Amniotic epithelial cell (primary cell): Measurements from ENCODE around the gene KDM1B.

Experiments
- DNase-seq: peaks from one replicate; pipeline ENCODE4 v3.0.0-alpha.2; 2010; ENCODE audit warnings: low read depth

Gene KDM1B, protein sequence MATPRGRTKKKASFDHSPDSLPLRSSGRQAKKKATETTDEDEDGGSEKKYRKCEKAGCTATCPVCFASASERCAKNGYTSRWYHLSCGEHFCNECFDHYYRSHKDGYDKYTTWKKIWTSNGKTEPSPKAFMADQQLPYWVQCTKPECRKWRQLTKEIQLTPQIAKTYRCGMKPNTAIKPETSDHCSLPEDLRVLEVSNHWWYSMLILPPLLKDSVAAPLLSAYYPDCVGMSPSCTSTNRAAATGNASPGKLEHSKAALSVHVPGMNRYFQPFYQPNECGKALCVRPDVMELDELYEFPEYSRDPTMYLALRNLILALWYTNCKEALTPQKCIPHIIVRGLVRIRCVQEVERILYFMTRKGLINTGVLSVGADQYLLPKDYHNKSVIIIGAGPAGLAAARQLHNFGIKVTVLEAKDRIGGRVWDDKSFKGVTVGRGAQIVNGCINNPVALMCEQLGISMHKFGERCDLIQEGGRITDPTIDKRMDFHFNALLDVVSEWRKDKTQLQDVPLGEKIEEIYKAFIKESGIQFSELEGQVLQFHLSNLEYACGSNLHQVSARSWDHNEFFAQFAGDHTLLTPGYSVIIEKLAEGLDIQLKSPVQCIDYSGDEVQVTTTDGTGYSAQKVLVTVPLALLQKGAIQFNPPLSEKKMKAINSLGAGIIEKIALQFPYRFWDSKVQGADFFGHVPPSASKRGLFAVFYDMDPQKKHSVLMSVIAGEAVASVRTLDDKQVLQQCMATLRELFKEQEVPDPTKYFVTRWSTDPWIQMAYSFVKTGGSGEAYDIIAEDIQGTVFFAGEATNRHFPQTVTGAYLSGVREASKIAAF

DNA sequence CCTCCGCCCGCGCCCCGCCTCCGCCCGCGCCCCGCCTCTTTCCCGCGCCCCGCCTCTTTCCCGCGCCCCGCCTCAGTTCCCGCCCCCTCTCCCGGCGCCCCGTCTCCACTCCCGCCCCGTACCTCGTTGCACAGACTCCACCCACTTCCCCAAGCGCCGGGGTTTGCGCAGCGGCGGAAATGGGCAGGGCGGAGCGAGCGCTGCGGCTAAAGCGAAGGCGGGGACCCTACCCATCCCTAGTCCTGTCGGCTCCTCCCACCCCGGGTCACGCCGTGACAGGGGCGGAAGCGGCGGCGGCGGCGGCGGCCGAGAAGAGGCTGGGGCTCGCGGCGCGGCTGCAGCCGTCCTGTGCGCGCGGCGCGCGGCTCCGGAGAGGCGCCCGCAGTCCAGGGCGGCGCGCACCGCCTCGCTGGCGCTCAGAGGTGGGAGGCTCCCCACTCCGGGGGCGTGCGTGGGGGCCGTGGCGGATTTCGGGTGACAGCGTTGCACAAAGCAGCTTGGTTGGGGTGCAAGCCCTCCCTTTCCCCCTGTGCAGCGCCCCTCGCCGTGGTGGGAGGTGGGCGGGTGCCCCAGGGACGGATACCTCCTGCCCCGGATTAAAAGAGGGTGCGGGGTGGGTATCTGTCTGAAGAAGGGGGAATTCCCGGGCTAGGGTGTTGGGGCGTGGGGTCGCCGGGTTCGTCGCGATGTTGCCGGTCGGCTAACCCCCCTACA lies at the start of gene KDM1B:
Gene KDM1B, plus strand, starts transcription at position 273 of the 714 bp plus-strand sequence. CDS start 4,474 bp downstream, outside the sequence.
- peak; percentile 97 for DNase-seq

DNA sequence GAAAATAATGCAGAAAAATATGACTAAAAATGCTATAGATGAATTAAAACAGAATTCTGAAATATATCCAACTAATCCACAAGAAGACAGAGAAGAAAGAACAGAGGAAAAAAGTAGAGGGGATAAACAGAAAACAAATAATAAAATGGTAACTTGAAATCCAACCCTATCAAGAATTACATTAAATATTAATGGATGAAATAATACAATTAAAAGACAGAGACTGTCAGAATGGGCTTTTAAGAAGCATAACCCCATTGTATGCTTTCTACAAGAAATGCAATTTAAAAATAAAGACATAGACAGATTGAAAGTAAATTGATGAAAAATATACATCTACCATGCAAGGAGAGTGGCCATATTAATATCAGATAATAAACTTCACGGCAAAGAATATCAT lies 48.2 kb upstream of the KDM1B start:
- DNase-seq, result no peak

DNA sequence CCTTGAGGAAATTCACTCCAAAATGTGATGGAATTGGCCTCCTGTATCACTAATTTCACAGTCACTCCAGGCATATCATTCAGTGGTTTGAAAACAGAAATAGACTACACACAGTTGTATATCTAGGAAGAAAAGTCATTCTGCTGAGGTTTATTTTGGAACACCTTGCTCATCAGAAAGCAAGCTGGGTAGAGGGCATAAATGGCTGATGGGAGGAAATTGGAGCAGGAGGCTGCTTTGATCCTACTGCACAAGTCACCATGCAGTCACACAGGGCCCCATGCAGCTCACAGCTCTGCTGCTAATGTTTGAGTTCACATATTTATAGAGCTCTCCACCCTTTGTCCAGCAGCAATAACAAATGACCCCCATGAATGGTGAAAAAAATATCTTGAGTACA lies 45.1 kb upstream of the KDM1B start:
- DNase-seq, result no peak

DNA sequence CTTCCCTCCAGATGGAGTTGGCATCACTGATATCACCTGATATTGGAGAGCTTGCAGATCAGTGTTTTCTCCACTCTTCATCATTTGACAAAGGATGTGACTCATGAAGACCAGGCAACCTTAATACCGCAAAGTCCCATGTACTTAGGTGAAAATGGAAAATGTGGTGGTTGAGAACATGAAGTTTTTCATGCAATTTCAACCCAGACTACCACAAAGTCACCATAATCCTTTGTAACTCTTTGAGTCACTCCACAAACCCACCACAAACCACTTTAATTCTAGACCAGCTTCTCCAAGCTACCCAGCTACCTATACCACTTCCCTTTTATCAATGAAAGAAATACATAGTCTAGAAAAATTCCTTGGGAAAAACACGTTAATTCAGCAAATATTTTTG lies 39.9 kb upstream of the KDM1B start:
- DNase-seq, result no peak

DNA sequence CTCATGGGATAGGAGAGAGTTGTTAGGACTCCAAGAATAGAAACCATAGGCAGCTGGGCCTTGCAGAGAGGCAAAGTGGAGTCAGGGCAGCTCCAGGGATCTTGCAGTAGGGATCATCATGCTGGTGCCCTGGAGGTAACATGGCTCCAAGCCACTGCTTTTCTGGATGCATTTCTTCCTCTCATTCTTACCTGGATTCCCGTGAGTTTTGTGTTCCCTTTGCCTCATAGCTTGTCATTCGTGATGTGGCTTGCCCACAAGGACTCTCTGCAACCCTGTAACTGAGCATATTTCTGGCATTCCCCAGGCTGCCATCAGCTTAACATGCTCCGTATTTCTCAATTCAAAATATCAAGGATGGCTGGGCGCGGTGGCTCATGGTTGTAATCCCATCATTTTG lies 38.1 kb upstream of the KDM1B start:
- no peak for DNase-seq

DNA sequence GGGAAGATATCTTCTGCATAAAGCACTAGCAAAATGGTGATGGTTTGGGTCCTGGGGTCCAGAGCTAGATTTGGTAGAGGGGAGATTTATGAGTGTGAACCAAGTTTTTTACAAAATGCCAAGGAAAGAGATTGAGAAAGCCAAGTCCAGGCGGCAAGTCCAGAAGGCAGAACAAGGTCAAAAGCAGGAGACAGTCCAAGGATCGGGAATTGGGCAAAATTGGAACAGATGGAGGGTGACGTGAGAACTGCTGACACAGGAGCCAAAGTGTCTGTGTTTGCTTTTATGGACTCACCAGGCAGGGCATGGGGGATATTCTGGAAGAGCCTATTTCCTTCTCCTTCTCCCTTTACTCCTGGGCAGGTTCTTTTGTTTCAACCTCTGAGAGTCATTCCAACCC lies 36.9 kb upstream of the KDM1B start:
- no peak for DNase-seq

DNA sequence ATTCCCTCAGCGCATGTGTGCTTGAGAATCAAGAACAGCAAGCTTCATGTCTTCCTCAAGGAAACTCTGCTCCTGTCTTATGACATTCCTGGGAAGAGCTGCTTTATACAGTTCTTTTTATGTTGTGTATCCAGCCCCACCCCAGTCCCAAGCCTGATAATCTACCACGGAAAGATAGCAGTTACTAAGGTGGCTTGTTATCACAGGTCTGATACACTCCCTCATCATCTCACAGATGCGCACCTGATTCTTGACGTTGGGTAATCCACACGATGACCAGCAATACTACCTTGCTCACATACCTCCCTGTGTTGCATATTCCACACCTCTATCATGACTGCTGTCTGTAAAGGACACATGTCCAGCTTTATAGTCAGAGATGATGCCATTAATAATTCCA lies 36.0 kb upstream of the KDM1B start:
- no peak for DNase-seq

DNA sequence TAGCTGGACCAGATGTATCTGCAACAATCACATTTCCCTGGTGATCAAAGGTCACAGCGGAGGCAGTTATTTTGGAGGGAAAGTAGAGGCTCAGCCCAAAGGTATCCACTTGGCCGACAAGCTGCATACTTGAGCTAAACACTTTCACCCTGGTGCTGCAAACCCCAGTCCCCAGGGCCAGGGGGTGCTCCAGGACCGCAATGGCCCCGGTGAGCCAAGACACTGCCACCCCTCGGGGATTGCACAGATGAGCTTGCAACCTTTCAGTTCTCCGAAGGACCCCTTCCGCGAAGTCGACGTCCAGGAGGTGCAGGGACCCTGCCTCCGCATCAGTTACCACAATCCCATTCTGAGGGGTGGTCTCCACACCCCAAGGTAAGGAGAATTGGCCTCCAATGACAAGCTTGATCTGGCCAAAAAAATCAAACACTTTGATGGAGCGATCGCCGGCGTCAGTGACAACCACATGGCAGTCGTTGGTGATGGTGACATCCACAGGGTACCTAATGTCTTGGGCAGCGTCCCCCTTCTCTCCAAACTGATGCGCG lies 33.6 kb upstream of the KDM1B start:
- no peak for DNase-seq

DNA sequence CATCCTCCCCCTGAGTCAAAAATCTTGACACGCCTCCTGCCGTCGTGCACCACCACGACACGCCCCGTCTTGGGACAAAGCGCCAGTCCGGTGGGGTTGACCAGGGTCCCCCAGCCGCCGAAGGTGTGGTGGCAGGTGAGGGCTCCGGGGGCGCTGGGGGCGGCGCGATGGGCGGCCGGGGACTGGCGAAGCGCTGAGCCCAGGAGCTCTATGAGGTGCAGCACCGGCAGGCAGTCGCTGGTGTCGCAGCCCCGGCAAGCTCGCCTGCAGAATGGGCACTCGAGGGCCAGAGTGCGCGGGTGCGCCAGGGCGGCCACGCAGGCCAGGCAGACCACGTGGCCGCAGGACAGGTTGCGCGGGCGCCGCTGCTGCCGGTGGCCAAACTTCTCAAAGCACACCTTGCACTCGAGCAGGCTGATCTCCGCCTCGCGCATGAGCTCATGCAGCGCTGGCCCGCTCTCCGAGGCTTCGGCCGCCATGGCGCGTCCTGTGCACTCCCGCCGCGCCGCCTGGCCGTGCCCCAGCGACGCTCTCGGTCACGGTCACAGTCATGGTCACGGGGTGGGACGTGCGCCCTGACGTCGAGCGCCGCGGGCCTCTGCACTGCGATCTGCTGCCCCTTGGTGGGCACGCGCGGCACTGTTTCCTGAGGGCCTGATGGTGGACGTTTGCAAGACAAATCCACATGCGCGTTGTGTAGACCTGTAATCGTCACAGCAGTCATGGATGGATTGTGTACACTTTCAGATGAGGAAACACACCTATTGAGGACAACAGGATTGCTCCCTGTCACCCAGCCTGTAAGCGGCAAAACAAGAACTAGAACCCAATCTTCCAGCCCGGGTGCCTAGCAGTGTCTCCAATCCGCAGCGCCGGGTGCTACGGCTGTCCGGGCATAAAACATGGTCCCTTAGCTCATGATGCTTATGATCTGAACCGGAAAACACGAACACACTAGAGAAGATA lies 32.8 kb upstream of the KDM1B start, which contains the start of gene NHLRC1:
Gene NHLRC1, minus strand, starts transcription at position 550 of the 966 bp plus-strand sequence. Its CDS starts 71 bp downstream, at position 479.
- DNase-seq, result peak; percentile 74

DNA sequence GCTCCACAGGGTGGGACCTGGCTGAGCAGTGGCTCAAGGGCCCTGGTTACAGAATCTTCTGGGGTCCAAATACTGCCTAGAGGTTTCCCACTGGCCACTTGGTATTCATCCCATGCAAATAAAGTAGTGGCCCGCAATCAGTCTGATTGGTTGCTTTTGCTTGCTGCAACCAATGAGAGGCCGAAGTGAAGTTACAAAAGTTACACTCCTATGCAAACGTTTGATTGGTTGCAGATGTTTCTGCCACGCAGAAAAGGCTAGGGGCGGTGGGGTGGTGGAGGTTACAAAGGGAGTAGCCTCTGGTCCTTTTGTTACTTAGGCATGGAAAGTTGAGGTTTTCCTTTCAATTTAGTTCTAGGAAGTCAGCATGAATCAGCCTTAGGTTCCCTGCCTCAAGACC lies 29.1 kb upstream of the KDM1B start:
- peak; percentile 13 for DNase-seq

DNA sequence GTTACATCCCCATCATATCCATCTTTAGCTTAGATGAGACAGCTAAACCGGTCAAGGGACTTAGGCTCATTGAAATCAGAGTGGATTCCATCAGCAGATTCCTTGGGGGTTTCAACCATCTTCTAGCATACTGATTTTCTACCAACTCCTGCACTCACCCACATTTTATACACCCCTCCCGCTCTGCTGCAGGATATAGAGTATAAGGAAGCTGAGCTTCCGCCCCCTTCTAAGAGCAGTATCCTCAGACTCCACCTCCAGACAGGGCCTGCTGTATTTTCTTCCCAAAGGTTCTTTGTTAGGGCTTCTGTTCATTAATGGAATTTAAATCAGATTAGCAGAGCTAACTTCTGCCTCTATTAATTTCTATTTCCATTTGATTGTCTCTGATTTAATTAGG lies 22.9 kb upstream of the KDM1B start:
- DNase-seq, result no peak

DNA sequence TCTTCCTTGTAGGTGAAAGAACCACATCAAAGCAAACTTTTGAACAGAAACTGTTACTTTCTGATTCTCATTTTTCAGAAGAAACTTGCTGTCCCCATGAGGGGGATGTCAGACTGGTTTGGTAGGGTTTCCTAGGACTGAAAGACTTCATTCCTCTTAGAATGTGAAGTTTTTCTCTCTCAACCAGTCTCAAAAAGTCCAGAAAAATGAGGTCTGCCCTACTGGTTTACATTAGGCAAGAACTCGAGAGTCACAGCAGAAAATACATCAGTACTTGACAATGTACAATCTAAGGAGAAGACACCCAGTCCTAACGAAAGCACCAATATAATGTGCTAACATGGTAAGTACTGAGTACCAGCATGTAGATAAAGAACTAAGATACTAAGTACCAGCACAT lies 20.1 kb upstream of the KDM1B start:
- DNase-seq, result no peak

DNA sequence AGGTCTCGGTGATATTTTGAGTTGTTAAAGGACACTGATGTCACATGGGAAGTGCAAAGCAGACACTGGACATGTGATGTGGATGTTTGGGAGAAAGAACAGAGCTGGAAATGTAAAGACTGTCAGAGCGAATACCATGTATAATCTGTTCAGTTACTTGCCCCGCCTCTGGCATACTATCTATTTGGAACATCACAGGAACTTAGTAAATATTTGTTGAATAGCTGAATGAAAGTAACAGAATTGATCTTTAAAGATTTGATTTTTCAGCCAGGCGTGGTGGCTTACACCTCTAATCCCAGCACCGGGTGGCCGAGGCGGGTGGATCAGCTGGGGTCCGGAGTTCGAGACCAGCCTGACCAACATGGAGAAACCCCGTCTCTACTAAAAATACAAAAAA lies 19.0 kb upstream of the KDM1B start:
- no peak for DNase-seq

DNA sequence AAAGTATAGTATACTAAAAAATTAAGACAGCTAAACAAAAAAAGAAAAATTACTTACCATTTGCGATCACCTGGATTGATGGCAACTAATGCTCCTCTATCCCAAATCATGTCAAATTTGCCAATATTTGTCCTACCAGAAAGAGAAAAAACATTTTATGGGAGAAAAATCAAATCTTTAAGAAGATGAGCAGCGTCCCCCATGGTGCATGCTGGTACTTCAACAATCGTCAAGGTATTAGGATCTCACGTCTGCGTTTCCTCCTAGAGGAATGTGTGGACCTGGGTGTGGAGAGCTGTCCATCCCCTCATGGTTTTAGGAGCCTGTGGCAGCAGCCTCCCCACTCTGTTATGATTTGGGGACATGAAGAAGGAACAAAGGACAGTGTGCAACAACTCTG lies 16.3 kb upstream of the KDM1B start:
- no peak for DNase-seq

DNA sequence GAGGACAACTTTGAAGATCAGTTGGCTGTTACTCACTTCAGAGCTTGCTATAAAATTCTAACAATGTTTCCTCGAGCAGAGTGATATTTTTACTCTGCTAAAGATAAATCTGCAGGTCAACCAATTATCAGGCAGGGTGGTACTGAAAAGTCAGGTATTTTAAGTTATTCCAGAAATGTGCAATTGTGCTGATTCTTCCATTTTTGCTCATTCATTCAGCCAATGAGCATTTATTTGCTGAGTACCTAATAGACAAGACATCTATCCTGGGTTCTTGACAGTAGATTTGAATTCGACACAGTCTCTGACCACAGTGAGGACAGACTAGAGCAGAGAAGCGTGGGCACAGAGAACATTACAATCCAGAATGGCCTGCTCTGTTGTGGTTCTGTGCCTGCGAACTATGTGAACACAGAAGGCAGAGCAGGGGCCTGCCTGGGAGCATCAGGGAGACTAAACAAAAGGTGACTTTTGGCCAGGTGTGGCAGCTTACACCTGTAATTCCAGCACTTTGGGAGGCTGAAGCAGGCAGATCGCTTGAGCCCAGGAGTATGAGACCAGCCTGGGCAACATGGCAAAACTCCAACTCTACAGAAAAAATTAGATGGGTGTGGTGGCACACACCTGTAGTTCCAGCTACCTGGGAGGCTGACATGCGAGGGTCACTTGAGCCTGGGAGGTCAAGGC lies 15.1 kb upstream of the KDM1B start:
- DNase-seq, result no peak

DNA sequence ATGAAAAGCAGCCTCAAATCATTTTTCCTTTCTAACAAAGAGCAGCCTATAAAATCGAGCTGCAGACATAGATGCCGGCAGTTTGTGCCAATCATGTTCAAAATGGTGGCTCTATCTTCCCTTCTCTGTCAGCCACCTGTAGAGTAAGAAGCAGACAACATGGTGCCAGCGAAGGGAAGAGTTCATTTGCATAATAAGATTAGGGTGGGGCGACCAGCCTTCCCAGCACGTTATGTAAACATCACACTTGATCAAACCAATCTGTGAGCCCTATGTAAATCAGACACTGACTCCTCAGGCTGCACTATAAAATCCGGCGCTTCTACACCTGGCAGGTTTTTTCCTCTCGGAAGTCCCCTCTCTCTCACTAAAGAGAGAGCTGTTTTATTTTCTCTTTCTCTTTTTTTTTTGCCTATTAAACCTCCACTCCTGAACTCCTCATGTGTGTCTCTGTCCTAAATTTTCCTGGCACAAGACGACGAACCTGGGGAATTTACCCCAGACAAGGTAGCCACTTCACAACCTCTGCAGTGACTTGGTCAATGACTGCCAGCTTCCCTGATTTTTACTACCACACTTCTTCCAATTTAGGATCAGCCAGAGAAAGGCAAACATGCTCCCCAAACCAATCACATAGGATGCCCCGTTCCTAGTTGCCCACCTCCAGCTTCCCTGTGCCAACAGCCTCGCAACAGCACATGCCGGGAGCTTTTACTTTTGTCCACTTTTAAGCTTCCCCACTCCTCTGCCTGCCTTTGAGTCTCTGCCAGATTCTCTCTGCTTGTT lies 13.2 kb upstream of the KDM1B start:
- DNase-seq, result no peak

DNA sequence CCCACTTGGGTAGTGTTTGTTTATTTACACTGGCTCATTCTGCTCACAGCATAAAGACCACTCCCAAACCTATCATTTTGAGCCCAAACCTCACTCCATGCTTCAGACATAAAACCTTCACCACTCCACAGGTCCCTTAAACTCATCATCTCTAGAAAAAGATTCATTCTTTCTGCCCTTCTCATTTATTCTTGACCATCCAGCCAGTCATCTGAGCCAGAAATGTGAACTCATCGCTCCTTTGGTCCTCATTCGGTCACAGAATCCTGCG lies 12.7 kb upstream of the KDM1B start:
- no peak for DNase-seq

DNA sequence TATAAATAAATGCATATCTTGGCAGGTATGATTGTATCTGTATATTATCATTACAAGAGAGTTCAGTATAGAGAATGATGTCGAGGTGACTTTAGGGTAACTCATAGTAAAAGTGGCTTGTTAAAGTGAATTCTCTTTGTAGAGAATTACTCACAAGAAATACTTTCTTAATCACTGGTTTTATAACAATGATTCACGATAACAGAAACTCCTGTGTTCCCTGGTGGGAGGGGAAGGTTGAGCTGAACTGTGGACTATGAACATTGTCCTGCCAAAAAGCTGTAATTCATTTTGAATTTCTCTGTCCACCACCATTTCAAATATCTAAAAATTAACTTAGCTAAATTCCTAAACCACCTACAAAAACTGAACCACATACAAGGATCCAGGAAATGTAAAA lies 8.1 kb upstream of the KDM1B start:
- DNase-seq, result peak; percentile 63

DNA sequence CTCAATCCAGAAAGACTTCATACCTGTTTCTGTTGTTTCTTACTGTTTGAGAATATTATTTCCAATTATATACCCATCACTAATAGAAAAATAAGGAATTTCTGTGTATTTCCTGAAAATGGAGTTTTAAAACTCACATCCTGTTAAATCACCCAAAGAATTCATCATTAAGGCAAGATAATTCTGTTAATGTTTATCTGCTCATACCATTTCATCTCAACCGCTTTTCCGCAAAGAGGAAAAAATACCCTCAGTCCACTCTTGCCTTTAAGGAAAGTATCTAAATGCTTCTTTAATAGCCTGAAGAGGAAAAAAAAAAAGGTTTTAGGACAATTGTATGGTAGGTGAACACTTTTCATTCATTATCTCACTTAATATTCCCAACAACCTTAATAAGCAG lies 7.6 kb upstream of the KDM1B start:
- DNase-seq, result no peak
